OCI-LY1 (cell line): ENCODE measurements around the gene KCNB1.

ENCODE experiments used
- CTCF ChIP-seq: fragments of 200-600 bp; sonication (generic), shearing (Covaris generic); IDR thresholded peaks from 2 replicates; pipeline ENCODE4 v1.5.1; 2017; ENCODE audit warnings: mild to moderate bottlenecking, antibody characterized with exemption, low read length, moderate library complexity, mixed read lengths
- EZH2 ChIP-seq: fragments of 200-600 bp; sonication (generic), shearing (Covaris generic); IDR thresholded peaks from 2 replicates; pipeline ENCODE4 v1.8.0; 2017; ENCODE audit warnings: borderline replicate concordance, mixed run types, mild to moderate bottlenecking, antibody characterized with exemption, low read length, moderate library complexity, mixed read lengths

- TF ChIP-seq CTCF (no peak), EZH2 (no peak)
Observed at GRCh38 chr20:49420811-49421295, 61.6 kb downstream of the KCNB1 start.
